ENCODE measurements around the gene NAGS. TPM values are rescaled to one million over a fixed set of nuclear protein-coding genes. Genes with fewer than 3 reads are reported as not detected.
"Not testable (repeated sequence)": the region's sequence is repeated elsewhere in the genome, so short reads cannot be mapped to it uniquely, and the experiment has no call there.

Gene NAGS
- total RNA-seq, 1 donor from 2014 or later = 0.68 TPM

GRCh38 chr17:44004761-44005526, 522 bp downstream of the NAGS start:
- intact Hi-C loops (cut with DNase I) = loop anchor here (5.0 kb wide), 2 partner anchors 37 to 162 kb away; no protein-coding TSS in a partner anchor
- ATAC-seq (no peak), DNase-seq (ENCODE audit: missing footprints) (no peak)

- intact Hi-C loops (cut with DNase I) = loop anchor here (2.0 to 5.0 kb wide), 3 partner anchors 37 to 162 kb away; no protein-coding TSS in a partner anchor
- ATAC-seq = no peak
- DNase-seq (ENCODE audit: missing footprints) = peak; percentile 75
Measured at GRCh38 chr17:44005527-44006271, 1.3 kb downstream of the NAGS start.

GRCh38 chr17:44006272-44006597, 1.8 kb downstream of the NAGS start:
- intact Hi-C loops (cut with DNase I) = loop anchor here (2.0 to 5.0 kb wide), 3 partner anchors 36 to 161 kb away; no protein-coding TSS in a partner anchor
- ATAC-seq (no peak), DNase-seq (ENCODE audit: missing footprints) (no peak)

- DNase-seq (ENCODE audit: missing footprints) (peak; percentile 99), ATAC-seq (peak; percentile 94)
- intact Hi-C loops (cut with DNase I) = loop anchor here (2.0 to 5.0 kb wide), 3 partner anchors 36 to 161 kb away; no protein-coding TSS in a partner anchor
Measured at GRCh38 chr17:44006598-44007345, 2.4 kb downstream of the NAGS start.

- no peak for DNase-seq (ENCODE audit: missing footprints)
- peak; percentile 24 for ATAC-seq
- intact Hi-C loops (cut with DNase I) = loop anchor here (2.0 to 5.0 kb wide), 3 partner anchors 35 to 160 kb away; no protein-coding TSS in a partner anchor
Measured at GRCh38 chr17:44007346-44008204, 3.2 kb downstream of the NAGS start.

GRCh38 chr17:44008205-44008909, 3.9 kb downstream of the NAGS start:
- ATAC-seq = no peak
- intact Hi-C loops (cut with DNase I) = loop anchor here (5.0 kb wide), 2 partner anchors 34 to 159 kb away; no protein-coding TSS in a partner anchor
- DNase-seq (ENCODE audit: missing footprints) = no peak

- DNase-seq (ENCODE audit: missing footprints) (no peak), ATAC-seq (peak; percentile 30)
- intact Hi-C loops (cut with DNase I) = loop anchor here (5.0 kb wide), 1 partner anchor 111 kb away; the partner anchor contains the start of gene HDAC5
Measured at GRCh38 chr17:44010966-44011647, 6.7 kb downstream of the NAGS start.

GRCh38 chr17:44011876-44012275, 7.5 kb downstream of the NAGS start:
- no peak for DNase-seq (ENCODE audit: missing footprints)
- ATAC-seq = no peak
- intact Hi-C loops (cut with DNase I) = loop anchor here (5.0 kb wide), 1 partner anchor 110 kb away; the partner anchor contains the start of gene HDAC5

GRCh38 chr17:44012391-44012790, 8.0 kb downstream of the NAGS start:
- DNase-seq (ENCODE audit: missing footprints) (no peak), ATAC-seq (no peak)
- intact Hi-C loops (cut with DNase I) = loop anchor here (5.0 kb wide), 1 partner anchor 110 kb away; the partner anchor contains the start of gene HDAC5

- no peak for ATAC-seq
- DNase-seq (ENCODE audit: missing footprints) = no peak
- intact Hi-C loops (cut with DNase I) = loop anchor here (5.0 kb wide), 1 partner anchor 109 kb away; the partner anchor contains the start of gene HDAC5
Measured at GRCh38 chr17:44012874-44013273, 8.5 kb downstream of the NAGS start.

GRCh38 chr17:44014133-44014436, 9.7 kb downstream of the NAGS start:
- DNase-seq (ENCODE audit: missing footprints) (no peak), ATAC-seq (no peak)
- intact Hi-C loops (cut with DNase I) = loop anchor here (5.0 kb wide), 1 partner anchor 108 kb away; the partner anchor contains the start of gene HDAC5

GRCh38 chr17:44014437-44015172, 10.2 kb downstream of the NAGS start, which contains the start of gene TMEM101:
TSS of gene TMEM101 (minus strand) at chr17:44014963. CDS start at chr17:44014952, 11 bp downstream.
- ATAC-seq (peak; percentile 88), DNase-seq (ENCODE audit: missing footprints) (peak; percentile 96)
- intact Hi-C loops (cut with DNase I) = loop anchor here (5.0 kb wide), 1 partner anchor 108 kb away; the partner anchor contains the start of gene HDAC5

GRCh38 chr17:44021227-44021626, 16.8 kb downstream of the NAGS start:
- ATAC-seq; intact Hi-C loops (cut with DNase I); DNase-seq (ENCODE audit: missing footprints): not testable (repeated sequence)

GRCh38 chr17:44022246-44022645, 17.8 kb downstream of the NAGS start:
- no peak for ATAC-seq
- intact Hi-C loops (cut with DNase I) = no loop called here
- DNase-seq (ENCODE audit: missing footprints) = no peak

GRCh38 chr17:44023545-44024270, 19.3 kb downstream of the NAGS start:
- ATAC-seq (no peak), DNase-seq (ENCODE audit: missing footprints) (no peak)
- intact Hi-C loops (cut with DNase I) = no loop called here
